HEK293T (cell line): Measurements from ENCODE around the gene CFHR3.

ENCODE experiments used
- BHLHE40 ChIP-seq: fragments of 450-650 bp; IDR thresholded peaks from 2 replicates; pipeline ENCODE4 v1.6.1; 2016; ENCODE audit warnings: mild to moderate bottlenecking, moderate library complexity, borderline replicate concordance
- CTBP1 ChIP-seq: fragments of 450-650 bp; IDR thresholded peaks from 2 replicates; pipeline ENCODE4 v1.6.1; 2016; ENCODE audit warnings: borderline replicate concordance
- ELF4 ChIP-seq: fragments of 450-650 bp; IDR thresholded peaks from 2 replicates; pipeline ENCODE4 v1.6.1; 2017; ENCODE audit warnings: antibody characterized with exemption
- HDGF ChIP-seq: fragments of 450-650 bp; IDR thresholded peaks from 2 replicates; pipeline ENCODE4 v1.6.1; 2017; ENCODE audit warnings: antibody characterized with exemption, borderline replicate concordance
- L3MBTL2 ChIP-seq: fragments of 450-650 bp; conservative IDR thresholded peaks from 2 replicates; pipeline ENCODE4 v1.6.1; 2016; ENCODE audit warnings: mild to moderate bottlenecking
- NFRKB ChIP-seq: fragments of 450-650 bp; IDR thresholded peaks from 2 replicates; pipeline ENCODE4 v1.6.1; 2016; ENCODE audit warnings: mild to moderate bottlenecking, moderate library complexity
- TARDBP ChIP-seq: fragments of 450-650 bp; IDR thresholded peaks from 2 replicates; pipeline ENCODE4 v1.6.1; 2016
- TF ChIP-seq, protein P1 (sequence below): fragments of 450-650 bp; IDR thresholded peaks from 2 replicates; pipeline ENCODE4 v1.6.1; 2016

DNA sequence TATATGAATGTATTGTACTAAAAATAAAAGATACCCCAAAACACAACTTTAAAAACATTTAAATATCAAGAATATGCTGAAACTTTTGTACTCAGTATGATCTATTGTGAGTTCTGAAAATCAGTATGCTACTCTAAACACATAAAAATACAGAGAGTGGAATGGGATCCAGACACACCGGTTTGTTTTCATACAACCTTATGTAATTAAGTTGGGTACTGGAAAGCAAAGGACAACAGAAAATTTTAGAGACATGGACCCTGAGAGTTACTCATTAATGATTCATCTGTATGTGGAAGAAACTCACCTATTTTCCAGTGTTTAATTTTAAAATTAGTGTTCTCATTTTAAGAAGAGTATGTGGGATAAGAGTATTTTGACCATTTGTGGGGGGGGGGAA, 927 bp upstream of the CFHR3 start:
- no peak for TF ChIP-seq ELF4
- TF ChIP-seq, protein P1, sequence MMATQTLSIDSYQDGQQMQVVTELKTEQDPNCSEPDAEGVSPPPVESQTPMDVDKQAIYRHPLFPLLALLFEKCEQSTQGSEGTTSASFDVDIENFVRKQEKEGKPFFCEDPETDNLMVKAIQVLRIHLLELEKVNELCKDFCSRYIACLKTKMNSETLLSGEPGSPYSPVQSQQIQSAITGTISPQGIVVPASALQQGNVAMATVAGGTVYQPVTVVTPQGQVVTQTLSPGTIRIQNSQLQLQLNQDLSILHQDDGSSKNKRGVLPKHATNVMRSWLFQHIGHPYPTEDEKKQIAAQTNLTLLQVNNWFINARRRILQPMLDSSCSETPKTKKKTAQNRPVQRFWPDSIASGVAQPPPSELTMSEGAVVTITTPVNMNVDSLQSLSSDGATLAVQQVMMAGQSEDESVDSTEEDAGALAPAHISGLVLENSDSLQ = no peak
- no peak for TF ChIP-seq L3MBTL2
- TF ChIP-seq BHLHE40 = no peak
- no peak for TF ChIP-seq HDGF
- no peak for TF ChIP-seq TARDBP
- TF ChIP-seq NFRKB = no peak
- no peak for TF ChIP-seq CTBP1
